Endometrium (tissue), 2 donors: ENCODE results near the gene SCCPDH.
"Not testable (repeated sequence)": the region's sequence is repeated elsewhere in the genome, so short reads cannot be mapped to it uniquely, and the experiment has no call there.

Experiments used
- FAIRE-seq: peaks from 2 replicates; lab custom pipeline; 2012; peaks lifted over from hg19 to GRCh38; lab: Jason Lieb, UNC
- donor health status: control.
- donor health status: control.

SCCPDH gene

DNA sequence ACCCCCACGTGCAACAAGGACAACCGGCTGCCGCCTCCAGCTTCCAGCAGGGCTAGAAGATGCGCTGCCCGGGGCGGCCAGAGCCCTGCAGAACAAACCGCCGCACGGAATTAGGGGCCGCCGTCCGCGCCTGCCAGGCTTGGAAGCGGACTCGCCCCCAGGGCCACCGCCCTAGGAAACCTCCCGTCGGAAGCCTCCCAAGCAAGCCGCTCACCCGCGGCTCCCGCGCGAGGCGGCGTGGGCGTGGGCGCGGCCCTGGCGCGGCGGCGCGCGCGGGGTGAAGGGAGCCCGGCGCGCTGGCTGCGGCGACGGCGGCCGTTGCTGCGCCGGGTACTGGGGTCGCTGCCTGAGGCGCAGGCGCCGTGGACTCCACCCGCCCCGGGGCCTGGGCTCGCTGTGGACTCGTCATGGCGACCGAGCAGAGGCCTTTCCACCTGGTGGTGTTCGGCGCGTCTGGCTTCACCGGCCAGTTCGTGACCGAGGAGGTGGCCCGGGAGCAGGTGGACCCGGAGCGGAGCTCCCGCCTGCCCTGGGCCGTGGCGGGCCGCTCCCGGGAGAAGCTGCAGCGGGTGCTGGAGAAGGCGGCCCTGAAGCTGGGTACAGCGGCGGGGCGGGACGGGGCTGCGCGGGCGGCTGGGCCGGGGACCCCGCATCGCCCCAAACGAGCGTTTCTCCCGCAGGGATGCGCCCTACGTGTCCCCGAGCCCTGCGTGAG, at the start of gene SCCPDH:
SCCPDH (plus strand) TSS at position 394 of the 715 bp plus-strand sequence; CDS start at position 408, 14 bp downstream.
- no peak for FAIRE-seq

DNA sequence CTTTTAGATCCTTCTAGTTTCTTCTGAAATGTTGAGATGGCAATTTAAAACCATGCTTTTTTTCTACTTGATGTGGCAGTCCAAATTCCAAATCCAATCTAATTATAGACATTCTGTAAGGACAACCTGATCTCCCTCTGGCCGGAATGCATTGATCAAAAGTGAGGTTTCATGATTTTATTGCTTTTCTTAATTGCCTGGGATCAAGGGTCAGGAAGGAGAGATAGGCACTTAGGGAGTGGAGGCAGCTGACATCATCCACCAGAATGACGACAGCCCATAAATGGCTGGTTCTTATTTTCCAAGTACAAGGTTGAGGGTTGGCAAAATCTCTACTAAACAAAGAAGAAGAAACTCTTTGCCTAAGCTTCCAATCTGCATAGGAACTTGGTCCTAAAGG, 46.4 kb upstream of the SCCPDH start:
- FAIRE-seq: no peak

DNA sequence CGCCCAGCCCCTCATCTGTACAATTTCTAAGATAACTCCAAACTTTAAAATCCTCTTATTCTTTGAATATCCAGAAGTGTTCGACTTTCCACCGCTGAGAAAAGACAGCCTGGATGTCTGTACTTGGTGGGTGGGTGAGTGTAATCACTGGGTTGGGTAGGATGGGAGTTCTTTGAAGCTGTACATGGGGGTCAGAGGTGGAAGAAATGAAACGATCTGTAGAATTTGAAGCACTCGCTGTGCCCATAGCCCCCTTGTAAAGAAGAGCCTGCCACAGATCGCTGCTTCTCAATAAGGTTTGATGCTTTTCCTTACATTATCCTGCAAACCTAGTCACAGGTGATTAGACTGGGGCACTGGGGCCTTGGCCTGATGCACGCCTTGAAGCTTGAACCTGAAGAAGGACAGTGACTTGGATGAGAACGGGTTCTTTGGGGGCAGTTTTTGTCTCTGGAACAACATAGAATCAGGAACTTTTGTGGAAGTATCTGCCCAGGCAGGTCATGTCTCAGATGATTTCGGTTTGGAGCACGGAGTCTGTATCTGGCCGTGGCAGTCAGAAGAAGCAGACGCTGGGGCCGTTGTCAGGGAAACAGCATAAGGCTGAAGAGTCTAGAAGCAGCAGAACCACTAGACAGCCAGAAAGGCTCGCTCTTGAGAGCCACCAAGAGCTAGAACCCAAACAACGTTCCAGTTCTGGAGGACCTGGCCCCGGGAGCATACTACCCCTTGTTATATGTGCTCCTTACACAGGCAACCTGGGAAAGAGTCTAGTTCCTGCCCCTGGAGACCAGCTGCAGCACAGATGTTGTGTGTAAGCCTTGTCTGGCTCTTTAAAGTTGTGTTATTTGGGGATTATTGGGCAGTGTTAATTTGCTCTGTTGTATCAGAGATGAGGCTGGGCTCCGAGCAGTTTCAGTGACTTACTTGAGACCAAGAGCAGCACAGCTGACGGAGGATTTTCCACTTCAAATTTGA, 45.1 kb upstream of the SCCPDH start:
- FAIRE-seq: no peak

GRCh38 chr1:246679794-246680177, 44.4 kb upstream of the SCCPDH start:
- FAIRE-seq: no peak

DNA sequence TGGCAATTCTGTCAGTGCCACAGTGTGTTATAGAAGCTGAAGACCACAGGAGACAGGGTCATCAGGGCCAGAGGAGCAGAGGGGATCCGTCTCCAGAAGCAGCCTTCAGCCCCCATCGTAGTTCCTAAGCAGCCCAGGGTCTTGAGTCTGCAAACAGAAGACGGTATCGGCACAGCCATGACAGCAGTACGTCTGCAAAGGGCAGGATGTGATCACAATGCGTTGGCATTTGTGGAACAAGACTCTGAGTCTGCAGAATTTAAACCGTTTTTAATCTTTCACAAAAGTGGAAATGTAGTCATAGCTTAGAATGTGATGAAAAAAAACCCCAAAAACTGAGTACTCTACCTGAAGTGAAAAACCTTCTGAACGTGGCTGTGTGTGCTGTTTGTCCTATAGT, 44.0 kb upstream of the SCCPDH start:
- no peak for FAIRE-seq

DNA sequence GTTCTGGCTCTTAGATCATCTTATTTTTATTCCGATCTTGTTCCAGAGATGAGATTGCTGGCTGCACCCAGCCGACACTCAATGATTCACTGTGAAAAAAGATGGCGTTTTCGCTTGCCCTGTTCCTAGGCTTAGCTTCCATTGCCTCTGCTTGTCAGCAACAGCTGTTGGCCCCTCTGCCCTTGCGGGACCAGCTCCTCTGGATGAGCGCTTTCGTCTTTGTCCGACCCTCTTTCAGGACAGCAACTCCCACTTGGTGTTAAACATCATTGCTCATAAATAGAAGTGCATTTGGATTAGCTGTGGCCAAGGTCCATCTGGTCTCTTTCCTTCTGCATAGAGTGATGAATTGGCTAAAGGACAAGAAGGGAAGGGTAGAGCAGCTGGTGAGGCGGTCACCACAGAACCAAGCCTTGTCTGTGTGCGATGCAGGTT, 43.5 kb upstream of the SCCPDH start:
- no peak for FAIRE-seq

DNA sequence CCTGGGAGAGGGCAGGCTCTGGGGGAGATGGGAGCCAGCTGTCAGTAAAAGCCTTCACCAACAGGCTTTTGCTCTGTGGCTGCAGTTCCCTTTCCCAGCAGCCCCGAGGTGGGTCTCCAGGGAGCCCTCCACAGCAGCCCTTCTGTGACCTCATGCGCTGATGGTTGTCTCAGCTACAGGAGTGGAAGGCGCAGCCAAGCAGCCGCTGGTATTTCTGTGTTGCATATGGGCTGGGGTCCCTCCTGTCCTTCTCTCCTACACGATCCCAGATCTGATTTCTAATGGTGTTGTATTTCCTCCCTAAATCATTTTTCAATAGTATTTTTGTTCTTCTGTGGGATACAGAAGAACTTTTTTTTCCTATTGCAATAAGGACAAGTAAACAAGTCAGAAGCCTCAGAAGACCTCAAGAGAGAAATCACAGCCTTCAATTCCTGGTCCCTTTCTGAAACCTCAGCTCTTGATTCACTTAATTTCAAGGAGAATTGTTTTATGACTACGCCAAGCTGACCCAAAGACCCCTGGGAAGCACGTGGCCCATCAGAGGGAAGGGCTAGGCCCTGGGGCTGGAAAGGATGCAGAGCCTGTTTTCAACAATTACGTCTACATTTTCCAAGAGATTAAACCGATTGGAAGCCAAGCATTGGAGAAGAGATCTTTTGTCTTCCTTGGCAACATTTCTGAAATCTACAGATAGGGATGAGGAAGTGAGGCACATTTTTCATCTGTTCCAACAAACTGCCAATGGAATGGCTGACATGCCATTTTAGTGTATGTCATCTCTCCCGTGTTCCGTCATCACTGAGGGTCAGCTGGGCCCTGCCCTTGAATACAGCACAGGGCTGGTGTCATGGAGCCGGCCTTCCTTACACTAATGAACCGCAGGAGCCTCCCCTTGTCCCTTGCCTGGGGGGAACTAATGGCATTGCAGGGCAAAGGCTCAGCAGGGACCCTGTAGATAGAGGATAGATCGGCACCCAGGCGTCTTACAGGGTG, 42.0 kb upstream of the SCCPDH start:
- FAIRE-seq: no peak

- no peak for FAIRE-seq
Measured at GRCh38 chr1:246683521-246683920, 40.7 kb upstream of the SCCPDH start.

GRCh38 chr1:246687002-246687401, 37.2 kb upstream of the SCCPDH start:
- FAIRE-seq: no peak

DNA sequence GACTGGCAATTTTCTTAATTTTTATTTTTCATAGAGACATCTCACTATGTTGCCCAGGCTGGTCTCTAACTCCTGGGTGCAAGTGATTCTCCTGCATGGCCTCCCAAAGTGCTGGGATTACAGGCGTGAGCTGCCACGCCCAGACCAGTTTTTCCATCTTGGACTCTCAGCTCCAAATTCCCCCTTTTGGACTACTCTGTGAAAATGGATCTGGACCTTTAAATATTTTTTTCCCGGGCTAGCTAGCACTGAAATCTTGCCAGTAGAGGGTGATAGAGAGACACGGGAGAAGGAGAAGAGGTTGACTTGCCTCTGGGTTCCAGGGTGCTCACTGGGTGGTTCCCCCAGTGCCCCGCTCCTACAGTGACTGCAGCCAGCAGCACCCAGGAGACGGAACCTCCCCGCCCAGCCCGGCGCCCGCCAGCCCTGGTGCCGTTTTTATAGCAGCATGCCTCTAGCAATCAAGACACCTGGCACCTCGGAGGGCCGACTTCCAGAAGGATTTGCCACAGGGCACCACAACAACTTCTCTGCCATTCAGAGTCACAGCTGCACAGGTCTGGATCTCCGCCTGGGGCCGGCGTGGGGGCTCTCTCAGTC, 34.7 kb upstream of the SCCPDH start:
- no peak for FAIRE-seq

DNA sequence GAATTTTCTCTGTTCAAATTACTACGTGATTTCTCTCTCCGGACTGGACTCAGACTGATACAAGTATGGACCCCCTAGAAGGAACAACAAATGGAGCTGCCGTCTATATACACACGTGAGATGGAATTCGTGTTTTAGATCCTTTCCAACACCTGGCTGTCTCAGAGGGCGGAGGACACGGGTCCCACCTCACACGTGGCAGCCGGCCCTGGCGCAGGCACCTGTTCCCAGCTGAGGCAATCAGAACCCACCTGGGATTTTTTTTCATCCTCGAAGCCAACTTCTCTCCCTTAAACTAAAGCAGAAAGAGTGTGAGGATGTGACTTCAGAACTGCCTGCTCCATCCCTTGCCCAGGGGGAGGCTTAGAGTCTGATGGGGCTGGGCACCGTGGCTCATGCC, 34.1 kb upstream of the SCCPDH start:
- FAIRE-seq: no peak

- no peak for FAIRE-seq
Measured at GRCh38 chr1:246691622-246692495, 32.4 kb upstream of the SCCPDH start.

GRCh38 chr1:246694213-246694895, 29.9 kb upstream of the SCCPDH start:
- FAIRE-seq: not testable (repeated sequence)

GRCh38 chr1:246695136-246695535, 29.1 kb upstream of the SCCPDH start:
- no peak for FAIRE-seq

DNA sequence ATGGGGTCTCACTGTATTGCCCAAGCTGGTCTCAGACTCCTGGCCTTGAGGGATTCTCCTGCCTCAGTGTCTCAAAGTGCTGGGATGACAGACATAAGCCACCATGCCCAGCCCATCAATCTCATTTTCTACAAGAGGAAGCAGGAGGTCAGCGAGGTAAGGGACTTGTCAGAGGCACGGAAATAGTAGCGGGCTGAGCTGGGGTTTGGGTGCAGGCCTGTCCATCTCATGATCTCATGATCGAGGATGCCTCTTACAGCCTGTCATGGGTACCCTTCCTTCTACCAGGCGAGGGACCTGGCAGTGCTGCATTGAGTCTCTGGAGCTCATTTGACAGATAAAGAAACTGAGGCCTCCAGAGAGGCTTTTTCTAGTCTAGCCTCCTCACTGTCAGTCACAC, 28.5 kb upstream of the SCCPDH start:
- no peak for FAIRE-seq

GRCh38 chr1:246698466-246699094, 25.6 kb upstream of the SCCPDH start:
- no peak for FAIRE-seq

- FAIRE-seq: no peak
Measured at GRCh38 chr1:246699095-246699735, 25.0 kb upstream of the SCCPDH start.

GRCh38 chr1:246703581-246703980, 20.6 kb upstream of the SCCPDH start:
- no peak for FAIRE-seq

DNA sequence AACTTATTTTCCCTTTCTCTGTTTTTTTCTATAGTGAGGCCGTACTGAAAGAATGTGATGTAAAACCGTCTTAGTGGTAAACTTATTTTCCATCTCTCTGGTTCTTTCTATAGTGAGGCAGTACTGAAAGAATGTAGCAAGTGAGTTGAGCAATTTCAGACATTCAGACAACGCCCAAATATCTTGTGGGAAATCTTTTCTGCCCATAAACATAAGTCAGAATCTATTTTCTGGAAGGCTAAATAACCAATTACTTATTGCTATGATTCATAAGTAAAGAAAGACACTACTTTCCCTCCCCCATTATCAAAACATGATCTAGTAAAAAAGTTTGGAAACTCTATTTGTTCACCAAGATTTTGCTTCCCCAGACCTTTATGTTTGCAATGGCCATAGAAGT, 18.8 kb upstream of the SCCPDH start:
- FAIRE-seq: no peak
